Ovary (tissue), 3 donors: Measurements from ENCODE around the gene GLTP.

ENCODE experiments used
- CTCF ChIP-seq, 3 donors: fragments of 450-650 bp in 2 of 3; fragments of 200-600 bp in 1 of 3; IDR thresholded peaks; one replicate each; pipeline versions ENCODE4 v1.5.1 to v1.8.0; 2016 to 2022; ENCODE audit warnings: antibody characterized with exemption in 3 of 3, mild to moderate bottlenecking in 1 of 3
- POLR2A ChIP-seq: fragments of 450-650 bp; IDR thresholded peaks from one replicate; pipeline ENCODE4 v1.6.1; 2017; ENCODE audit warnings: antibody characterized with exemption, mild to moderate bottlenecking, moderate library complexity
- donor health status: DM: no; HTN: no; CAD: no.

GRCh38 chr12:109847142-109847735 is 33.1 kb downstream of the GLTP start:
- TF ChIP-seq POLR2A (no peak), CTCF (IDR thresholded peaks at IDR 0.05) (no peak)
